GM21381 (cell line): ENCODE measurements around the gene KCNF1.

Source experiments
- ATAC-seq: cut with Tn5 transposase; IDR thresholded peaks from one replicate; pipeline ENCODE4 v1.9.1; 2021; ENCODE audit warnings: mild to moderate bottlenecking, moderate library complexity; ENCODE audit not compliant: unreplicated experiment

Gene KCNF1

GRCh38 chr2:10918661-10919409 lies 7.1 kb downstream of the KCNF1 start:
- ATAC-seq: no peak

GRCh38 chr2:10919410-10919770 lies 7.7 kb downstream of the KCNF1 start:
- no peak for ATAC-seq

- no peak for ATAC-seq
These were observed 8.3 kb downstream of the KCNF1 start for GRCh38 chr2:10919771-10920621.

GRCh38 chr2:10920764-10921388 lies 9.1 kb downstream of the KCNF1 start:
- ATAC-seq: no peak

- no peak for ATAC-seq
These were observed 9.8 kb downstream of the KCNF1 start for GRCh38 chr2:10921525-10921924.

- no peak for ATAC-seq
These were observed 10.7 kb downstream of the KCNF1 start for GRCh38 chr2:10922307-10923007.

- no peak for ATAC-seq
These were observed 11.3 kb downstream of the KCNF1 start for GRCh38 chr2:10923008-10923375.

- no peak for ATAC-seq
These were observed 12.2 kb downstream of the KCNF1 start for GRCh38 chr2:10923965-10924364.

GRCh38 chr2:10924441-10924840 lies 12.7 kb downstream of the KCNF1 start:
- no peak for ATAC-seq

GRCh38 chr2:10924859-10925258 lies 13.1 kb downstream of the KCNF1 start:
- no peak for ATAC-seq

- ATAC-seq: no peak
These were observed 14.6 kb downstream of the KCNF1 start for GRCh38 chr2:10926191-10926820.

GRCh38 chr2:10930721-10931516 lies 19.2 kb downstream of the KCNF1 start:
- no peak for ATAC-seq

GRCh38 chr2:10931710-10932255 lies 20.0 kb downstream of the KCNF1 start:
- no peak for ATAC-seq

- no peak for ATAC-seq
These were observed 20.8 kb downstream of the KCNF1 start for GRCh38 chr2:10932345-10933151.

- ATAC-seq: no peak
These were observed 22.0 kb downstream of the KCNF1 start for GRCh38 chr2:10933700-10934225.

- no peak for ATAC-seq
These were observed 22.7 kb downstream of the KCNF1 start for GRCh38 chr2:10934308-10934978.

GRCh38 chr2:10934979-10935350 lies 23.2 kb downstream of the KCNF1 start:
- no peak for ATAC-seq

- ATAC-seq: no peak
These were observed 23.7 kb downstream of the KCNF1 start for GRCh38 chr2:10935366-10935918.
